Activated CD4-positive, alpha-beta T cell treated with anti-CD3 and anti-CD28 coated beads for 4 hours (primary cell): Measurements from ENCODE around the gene SLCO6A1.

Experiments used
- DNase-seq, 2 donors: peaks; one replicate each; pipeline ENCODE4 v3.0.0-alpha.2; 2020

Gene SLCO6A1

DNA sequence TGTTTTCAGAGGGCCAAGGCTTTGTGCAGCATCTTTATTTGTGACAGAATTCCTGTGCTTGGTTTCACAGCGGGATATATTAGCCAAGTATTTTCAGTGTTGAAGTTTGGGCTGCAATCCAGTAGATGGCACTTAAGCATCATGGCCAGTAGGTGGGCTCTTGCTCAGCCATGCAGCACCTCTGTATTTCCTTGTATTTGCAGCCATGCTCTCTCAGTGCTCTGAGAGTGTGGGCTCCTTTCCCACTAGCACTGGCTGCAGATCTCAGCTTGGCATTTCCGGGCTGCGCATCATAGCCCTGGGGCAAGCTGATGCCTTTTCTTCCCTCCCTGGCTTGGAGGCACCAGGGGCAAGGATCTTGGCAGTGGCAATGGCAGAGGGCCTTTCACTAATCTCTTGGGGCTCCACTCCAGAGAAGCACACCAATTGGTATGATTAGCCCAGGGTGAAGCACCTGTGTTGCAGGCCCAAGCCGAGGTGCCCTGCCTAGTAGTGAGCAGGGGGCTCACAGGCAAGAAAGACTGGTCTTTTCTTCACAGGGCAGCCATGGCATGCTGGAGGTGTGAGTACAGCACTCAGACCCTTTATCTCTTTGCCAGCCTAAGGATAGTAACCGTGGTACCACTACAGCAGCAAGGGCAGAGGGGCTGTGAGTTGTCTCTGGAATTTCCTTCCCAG is 48.3 kb downstream of the SLCO6A1 start:
- DNase-seq = no peak

DNA sequence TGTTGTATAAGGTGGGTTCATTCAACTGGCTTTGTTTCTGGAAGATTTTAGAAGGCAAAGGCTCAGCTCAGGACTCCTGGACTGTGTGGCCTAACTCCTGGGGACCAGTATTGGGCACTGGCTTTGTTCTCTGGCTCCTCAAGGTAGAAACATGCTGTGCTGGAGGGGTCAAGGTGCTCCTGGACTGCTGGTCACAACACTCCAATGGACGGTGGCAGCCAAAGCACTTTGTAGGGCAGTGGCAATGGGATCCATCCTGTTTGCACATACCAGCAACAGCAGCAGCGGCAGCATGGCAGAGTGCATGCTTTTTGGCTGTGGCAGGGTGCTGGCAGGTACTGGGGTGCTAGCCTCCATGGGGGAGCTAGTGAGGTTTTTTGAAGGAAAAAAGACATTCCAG is 65.3 kb downstream of the SLCO6A1 start:
- no peak for DNase-seq

DNA sequence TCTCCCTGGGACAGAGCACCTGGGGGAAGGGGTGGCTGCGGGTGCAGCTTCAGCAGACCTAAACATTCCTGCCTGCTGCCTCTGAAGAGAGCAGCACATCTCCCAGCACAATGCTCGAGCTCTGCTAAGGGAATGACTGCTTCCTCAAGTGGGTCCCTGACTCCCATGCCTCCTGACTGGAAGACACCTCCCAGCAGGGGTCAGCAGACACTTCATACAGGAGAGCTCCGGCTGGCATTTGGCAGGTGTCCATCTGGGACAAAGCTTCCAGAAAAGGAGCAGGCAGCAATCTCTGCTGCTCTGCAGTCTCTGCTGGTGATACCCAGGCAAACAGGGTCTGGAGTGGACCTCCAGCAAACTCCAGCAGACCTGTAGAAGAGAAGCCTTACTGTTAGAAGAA is 77.2 kb downstream of the SLCO6A1 start:
- no peak for DNase-seq

DNA sequence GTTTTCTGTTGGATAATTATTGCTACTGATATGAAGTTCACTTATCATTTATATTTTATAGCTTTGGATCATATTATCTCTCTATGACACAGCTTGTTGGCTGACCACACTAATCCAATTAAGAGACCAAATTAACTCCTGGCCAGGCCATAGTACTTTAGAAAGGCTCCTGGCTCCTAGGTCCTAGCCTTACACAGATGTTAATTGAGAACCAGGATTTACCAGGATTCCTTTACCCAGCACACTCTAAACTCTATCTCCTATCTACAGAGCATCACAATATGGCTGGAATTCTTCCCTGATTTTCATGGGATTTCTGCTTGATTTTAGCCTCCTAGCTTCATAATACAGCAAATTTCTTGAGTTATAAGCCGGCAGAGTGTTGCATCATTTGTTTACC is 80.3 kb downstream of the SLCO6A1 start:
- DNase-seq = no peak

DNA sequence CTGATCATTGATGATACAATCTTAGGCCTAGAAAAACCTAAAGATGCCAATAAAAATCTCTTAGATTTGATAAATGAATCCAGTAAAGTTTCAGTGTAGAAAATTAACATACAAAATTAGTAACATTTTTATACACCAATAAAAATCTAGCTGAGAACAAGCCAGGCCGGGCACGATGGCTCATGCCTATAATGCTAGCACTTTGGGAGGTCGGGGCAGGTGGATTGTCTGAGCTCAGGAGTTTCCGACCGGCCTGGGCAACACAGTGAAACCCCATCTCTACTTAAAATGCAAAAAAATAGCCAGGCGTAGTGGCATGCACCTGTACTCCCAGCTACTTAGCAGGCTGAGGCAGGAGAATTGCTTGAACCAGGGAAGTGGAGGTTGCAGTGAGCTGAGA is 84.4 kb downstream of the SLCO6A1 start:
- DNase-seq = no peak

DNA sequence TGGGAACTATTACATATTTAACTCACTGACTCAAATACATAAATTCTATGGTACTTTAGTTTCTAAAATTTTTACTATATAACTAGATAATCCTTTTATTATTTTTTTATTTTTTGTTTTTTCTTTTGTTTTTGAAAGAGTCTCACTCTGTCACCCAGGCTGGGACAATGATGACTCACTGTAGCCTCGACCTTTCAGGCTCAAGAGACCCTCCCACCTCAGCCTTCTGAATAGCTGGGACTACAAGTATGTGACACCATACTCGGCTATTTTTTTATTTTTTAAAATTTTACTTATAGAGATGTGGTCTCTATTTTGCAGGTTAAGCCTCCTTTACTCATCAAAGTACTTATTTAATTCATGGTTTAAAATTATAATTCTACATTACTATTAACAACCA is 110.6 kb downstream of the SLCO6A1 start:
- no peak for DNase-seq

DNA sequence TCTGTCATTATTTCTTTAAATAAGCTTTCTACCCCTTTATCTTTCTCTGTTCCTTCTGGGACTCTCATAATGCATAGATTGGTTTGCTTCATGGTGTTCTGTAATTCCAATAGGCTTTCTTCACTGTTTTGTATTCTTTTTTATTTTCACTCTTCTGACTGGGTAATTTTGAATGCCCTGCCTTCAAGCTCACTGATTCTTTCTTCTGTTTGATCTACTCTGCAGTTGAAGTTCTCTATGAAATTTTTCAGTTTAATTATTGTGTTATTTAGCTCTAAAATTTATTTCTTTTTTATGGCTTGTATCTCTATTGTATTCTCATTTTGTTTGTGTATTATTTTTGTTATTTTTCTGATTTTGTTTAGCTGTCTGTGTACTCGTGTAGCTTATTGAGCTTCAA is 113.4 kb downstream of the SLCO6A1 start:
- no peak for DNase-seq

DNA sequence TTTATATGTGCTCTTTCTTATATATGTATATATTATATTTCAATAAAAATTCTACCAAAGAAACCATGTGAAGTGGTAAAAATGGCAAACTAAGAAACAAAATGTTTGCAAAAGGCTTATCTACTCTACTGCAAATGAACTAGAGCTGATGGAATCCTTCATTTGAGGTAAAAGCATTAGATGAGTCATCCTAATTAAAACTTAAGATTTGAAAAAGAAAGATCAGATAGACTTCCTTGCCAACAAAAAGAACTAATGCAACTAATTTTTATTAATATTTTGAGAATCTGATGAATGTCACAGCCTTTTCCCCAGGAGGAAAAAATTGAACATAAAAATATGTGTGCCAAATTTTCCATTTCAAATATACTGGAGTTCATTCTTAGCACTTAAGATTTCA is 118.6 kb downstream of the SLCO6A1 start:
- DNase-seq = no peak

DNA sequence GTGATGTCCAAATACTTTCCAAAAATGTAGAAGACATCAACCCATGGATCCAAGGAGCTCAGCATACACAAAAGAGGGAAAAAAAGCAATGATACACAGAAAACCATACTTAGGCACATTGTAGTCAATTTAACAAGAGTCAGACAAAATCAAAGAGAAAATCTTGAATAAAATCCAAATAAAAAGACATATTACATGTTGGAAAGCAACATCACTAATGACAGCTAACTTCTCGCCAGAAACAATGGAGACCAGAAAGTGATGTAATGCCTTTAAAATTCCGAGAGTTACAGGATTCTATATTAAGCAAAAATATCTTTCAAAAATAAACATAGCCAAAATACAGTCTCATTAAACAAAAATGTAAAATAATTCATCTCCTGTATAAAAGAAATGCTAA is 122.9 kb downstream of the SLCO6A1 start:
- DNase-seq = no peak

DNA sequence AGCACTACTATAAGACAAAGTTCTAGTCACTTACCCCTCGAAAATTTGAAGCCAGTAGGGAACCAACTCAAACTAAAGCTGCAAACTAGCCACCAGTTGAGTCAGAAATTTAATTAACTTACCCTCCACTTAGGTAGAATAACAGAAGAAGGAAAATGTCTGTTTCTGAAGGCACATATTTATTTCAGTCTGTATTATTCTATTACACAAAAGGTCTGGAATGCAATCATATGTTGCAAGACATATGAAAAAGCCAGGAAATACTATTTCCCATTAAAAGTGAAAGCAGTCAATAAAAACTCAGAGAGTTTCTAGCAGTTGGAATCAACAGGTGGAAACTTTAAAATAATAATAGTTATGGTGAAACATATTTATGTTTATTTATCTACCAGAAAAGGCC is 123.5 kb downstream of the SLCO6A1 start:
- no peak for DNase-seq

DNA sequence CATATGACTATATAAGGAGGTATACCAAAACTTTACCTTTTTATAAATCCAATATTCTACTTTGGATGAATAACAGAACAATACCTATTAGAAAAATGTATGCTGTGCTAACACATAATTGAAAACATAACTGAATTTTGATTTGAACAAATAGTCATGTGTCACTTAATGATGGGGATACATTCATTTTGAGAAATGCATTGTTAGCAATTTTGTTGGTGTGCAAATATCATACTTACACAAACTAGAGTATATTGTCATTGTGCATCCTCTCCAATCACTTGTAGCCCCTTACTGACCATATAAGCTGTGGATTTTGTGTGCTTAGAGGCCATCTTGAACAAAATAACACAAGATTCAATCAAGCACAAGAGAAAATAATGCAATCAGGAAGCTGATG is 130.4 kb downstream of the SLCO6A1 start:
- DNase-seq = no peak

DNA sequence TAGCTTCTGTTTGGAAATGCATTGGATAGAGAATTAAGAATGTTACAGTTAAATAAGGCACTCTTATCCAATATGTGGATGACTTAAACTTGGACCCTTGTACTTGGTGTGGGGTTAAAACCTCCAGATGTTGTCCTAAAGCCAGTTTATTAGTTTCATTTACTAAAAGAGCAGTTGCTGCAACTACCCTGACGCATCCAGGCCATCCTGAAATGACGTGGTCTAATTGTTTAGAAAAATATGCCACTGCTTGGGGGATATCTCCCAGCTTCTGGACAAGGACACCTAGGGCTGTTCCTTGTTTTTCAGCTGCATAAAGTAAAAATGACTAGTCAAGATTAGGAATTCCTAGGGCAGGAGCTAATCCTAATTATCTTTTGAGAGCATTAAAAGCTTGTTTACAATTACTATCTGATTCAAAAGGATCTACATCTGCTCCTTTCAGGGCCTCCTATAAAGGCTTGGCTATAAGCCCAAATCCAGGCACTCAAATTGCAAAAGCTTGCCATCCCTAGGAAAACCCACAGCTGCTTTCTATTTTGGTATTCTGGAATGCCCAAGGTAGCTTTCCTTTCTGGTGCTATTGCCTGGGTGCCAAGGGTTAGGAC is 157.0 kb downstream of the SLCO6A1 start:
- DNase-seq = no peak

DNA sequence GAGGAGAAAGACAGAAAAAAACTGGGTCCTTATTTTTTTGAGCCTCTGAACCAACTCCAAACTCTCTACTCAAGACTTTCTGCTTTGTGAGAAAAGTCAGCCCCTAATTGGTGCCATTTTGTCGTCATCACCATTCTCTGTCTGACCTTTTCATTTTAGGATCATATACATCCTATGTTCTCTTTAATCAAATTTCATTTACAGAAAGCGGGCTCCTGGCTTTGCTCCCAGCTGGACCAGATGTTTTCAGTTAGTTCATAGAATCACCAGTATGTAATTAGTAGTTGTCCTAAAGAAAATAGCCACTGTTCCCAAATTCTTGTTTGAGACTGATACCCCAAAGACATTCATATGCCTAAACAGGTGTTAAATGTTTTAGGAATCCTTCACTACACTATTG is 174.1 kb downstream of the SLCO6A1 start:
- DNase-seq = no peak
